Tibial nerve (tissue), 3 donors: ENCODE data around the gene MXD3.

Source experiments
- CTCF ChIP-seq, 5 experiments: fragments of 200-600 bp in 3 of 5; fragments of 450-650 bp in 2 of 5; sonication (generic) in 3 of 5; IDR thresholded peaks; one replicate each; pipeline ENCODE4 v1.5.1; 2016 to 2019; ENCODE audit warnings: antibody characterized with exemption in 5 of 5, mild to moderate bottlenecking in 3 of 5, moderate library complexity in 2 of 5
- POLR2A ChIP-seq, 2 donors: fragments of 450-650 bp; IDR thresholded peaks; one replicate each; pipeline ENCODE4 v1.6.1; 2017; ENCODE audit warnings: antibody characterized with exemption in 2 of 2, mild to moderate bottlenecking in 2 of 2, moderate library complexity in 2 of 2

- TF ChIP-seq CTCF (IDR thresholded peaks at IDR 0.05), result no peak
- no peak for TF ChIP-seq POLR2A (IDR thresholded peaks at IDR 0.05)
Observed at GRCh38 chr5:177307544-177308363, 3.9 kb downstream of the MXD3 start.
